GM13977 (cell line): ENCODE results near the gene TBC1D22A.

Experiments used
- DNase-seq: peaks from one replicate; pipeline ENCODE4 v3.0.0; 2012; ENCODE audit warnings: low spot score
- CTCF ChIP-seq: IDR thresholded peaks from 2 replicates; pipeline ENCODE4 v1.5.1; 2012; ENCODE audit warnings: mild to moderate bottlenecking, control low read depth; ENCODE audit not compliant: insufficient read depth; ENCODE audit errors: extremely low read depth, missing control alignments
- in situ Hi-C: fragments of 300-500 bp; cut with MboI; formaldehyde crosslinking; loops from one replicate; pipeline ENCODE4 v1.12.0; 2022; ENCODE audit warnings: low sequenced_read_pairs, low pct_unique_long_range_greater_than_20kb, mixed read lengths, inconsistent platforms; ENCODE audit not compliant: unreplicated experiment

Gene TBC1D22A

GRCh38 chr22:47032091-47032943, 269.9 kb downstream of the TBC1D22A start:
- in situ Hi-C loops = no loop called here
- DNase-seq = no peak
- no peak for TF ChIP-seq CTCF

GRCh38 chr22:47032956-47033647, 270.7 kb downstream of the TBC1D22A start:
- TF ChIP-seq CTCF = no peak
- in situ Hi-C loops = no loop called here
- DNase-seq = no peak

GRCh38 chr22:47033648-47034000, 271.2 kb downstream of the TBC1D22A start:
- no peak for DNase-seq
- in situ Hi-C loops = no loop called here
- TF ChIP-seq CTCF = no peak

GRCh38 chr22:47034076-47034808, 271.8 kb downstream of the TBC1D22A start:
- no peak for TF ChIP-seq CTCF
- DNase-seq = no peak
- in situ Hi-C loops = no loop called here

GRCh38 chr22:47034905-47035419, 272.5 kb downstream of the TBC1D22A start:
- no peak for TF ChIP-seq CTCF
- in situ Hi-C loops = no loop called here
- DNase-seq = no peak

- DNase-seq = no peak
- in situ Hi-C loops = no loop called here
Observed at GRCh38 chr22:47035425-47035881, 273.0 kb downstream of the TBC1D22A start.

More at GRCh38 chr22:47035425-47035881, 273.0 kb downstream of the TBC1D22A start:
- no peak for TF ChIP-seq CTCF
